ENCODE data around the gene ING1.

GRCh38 chr13:110748271-110748670 is 34.8 kb downstream of the ING1 start:
- TF ChIP-seq POLR2A (IDR thresholded peaks at IDR 0.05) (no peak), CTCF (IDR thresholded peaks at IDR 0.05) (no peak)

Measured in adrenal gland (tissue), 5 donors.